Activated CD8-positive, alpha-beta memory T cell treated with anti-CD3 and anti-CD28 coated beads for 48 hours (primary cell): Measurements from ENCODE around the gene CPZ.
"Not testable (repeated sequence)": the region's sequence is repeated elsewhere in the genome, so short reads cannot be mapped to it uniquely, and the experiment has no call there.

ENCODE experiments used
- DNase-seq, 3 experiments: peaks; one replicate each; pipeline ENCODE4 v3.0.0-alpha.2; 2020; ENCODE audit warnings: low read depth in 2 of 3, low spot score in 2 of 3

The CPZ gene

GRCh38 chr4:8556341-8557150 lies 36.0 kb upstream of the CPZ start:
- DNase-seq = no peak

DNA sequence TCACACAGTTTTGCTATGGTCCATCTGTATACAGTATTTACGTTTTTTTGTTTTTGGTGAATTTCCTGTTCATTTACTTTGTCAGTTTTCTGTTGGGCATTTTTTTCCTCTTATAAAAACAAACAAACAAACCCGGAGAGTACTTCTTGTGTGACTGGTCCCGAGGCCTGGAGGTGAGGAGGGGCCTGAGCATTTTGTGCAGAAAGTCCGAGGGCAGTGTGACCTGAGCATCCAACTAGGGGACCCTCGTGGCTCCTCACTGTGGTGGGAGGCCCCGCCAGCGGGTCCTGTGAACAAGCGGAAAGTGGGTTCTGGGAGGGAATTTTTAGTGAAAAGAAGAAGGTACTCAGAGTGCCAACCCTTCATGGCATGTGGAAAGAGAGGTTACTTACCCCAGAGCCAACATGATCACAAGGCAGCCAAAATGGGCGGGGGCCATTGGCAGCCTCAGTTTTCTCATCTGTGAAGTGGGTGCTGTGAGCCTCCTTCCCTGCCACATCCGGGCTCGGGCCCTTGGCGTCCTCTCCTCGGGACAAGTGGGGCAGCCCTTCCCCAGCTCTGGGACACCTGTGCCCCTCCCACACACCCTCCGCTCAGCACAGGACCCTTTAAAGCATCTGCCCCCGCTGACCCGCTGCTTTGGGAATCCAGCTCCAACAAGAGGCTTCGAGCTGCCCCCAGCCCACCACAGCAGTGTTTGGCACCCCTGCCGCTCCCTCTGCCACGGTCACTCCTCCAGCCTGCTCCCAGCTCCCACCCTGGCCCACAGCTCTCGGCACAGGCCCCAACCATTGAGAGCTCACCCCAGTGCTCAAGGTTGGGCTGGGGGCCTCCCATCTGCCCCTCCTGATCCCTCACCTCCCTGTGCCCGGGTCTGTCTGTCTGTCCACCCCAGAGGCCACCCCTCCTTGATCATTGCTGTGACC lies 35.2 kb upstream of the CPZ start:
- DNase-seq = no peak

GRCh38 chr4:8558080-8558960 lies 34.2 kb upstream of the CPZ start:
- DNase-seq = no peak

- no peak for DNase-seq
These were observed 33.6 kb upstream of the CPZ start for GRCh38 chr4:8559011-8559410.

DNA sequence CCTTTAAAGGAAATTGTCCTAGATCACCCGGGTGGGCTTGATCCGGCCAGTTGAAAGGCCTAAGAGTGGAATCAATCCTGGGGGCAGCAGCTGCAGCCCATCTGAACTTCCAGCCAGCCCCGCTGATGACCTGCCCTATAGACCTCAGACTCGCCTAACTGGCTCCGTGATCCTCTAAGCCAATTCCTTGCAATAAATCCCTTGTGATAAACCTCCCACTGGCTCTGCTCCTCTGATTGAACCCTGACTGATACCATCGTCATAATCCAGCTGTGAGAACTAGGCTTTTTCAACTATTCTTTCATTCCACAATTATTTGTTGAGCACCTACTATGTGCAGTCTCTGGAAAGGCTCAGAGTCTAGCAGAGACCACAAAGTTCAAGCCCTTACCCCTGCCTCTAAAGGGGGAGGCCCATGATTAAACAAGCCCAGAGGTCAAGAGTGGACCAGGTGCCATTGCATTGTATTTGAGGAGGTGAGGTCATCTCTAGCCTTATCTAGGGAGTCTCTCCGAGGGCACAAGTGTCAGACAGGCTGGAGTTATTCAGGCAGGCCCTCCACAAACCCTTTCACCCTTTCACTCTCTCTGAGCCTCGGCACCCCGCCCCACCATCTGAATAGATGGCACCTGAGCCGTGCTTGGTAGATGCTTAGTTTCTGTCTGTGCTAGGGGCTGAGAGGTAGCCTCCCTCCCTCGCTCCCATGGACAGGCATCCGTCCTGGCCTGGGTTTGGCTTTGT lies 32.9 kb upstream of the CPZ start:
- no peak for DNase-seq

GRCh38 chr4:8560265-8561047 lies 32.1 kb upstream of the CPZ start:
- no peak for DNase-seq

DNA sequence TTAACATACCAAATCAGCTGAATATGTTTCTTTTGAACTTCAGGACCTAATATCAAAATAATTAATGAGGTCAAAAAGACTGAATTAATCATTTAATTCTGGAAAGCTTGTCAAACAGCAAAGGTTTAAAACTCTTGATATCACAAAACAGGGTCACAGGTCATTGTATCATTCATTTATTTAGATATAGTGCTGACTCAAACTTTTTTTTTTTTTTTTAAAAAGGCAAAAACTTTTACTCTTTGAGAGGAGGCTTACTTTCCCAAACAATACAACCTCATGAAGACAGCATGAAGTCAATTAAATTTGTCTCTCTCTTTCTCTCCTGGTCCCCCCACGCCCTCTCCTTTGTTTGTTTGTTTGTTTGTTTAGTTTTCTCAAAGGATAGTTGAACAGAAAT lies 28.0 kb upstream of the CPZ start:
- DNase-seq = no peak

DNA sequence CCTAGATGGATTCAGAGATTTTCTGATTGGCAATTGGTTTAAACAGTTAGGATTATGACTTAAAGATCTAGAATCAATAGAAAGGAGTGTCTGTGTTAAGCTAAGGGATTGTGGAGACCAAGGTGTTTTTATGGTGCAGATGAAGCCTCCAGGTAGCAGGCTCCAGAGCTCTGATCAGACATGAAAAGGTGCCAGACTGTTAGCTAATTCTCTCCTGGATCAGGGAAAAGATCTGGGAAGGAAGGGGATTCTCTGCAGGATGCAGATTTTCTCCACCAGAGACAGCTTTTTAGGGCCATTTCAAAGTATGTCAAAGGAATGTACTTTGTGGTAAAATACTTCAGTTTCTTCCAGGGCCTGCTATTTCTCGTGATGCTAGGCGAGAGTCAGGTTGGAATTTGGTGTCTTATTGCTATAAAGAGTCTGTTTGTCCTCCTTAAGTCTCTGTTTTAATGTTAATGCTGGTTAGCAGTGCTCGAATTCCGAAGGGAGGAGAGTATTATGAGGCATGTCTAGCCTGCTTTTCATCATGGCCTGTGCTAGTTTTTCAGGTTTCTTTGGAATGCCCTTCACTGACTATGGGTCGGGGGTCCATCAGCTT lies 24.4 kb upstream of the CPZ start:
- DNase-seq = no peak

- DNase-seq = no peak
These were observed 22.4 kb upstream of the CPZ start for GRCh38 chr4:8570201-8570600.

- no peak for DNase-seq
These were observed 20.6 kb upstream of the CPZ start for GRCh38 chr4:8571702-8572685.

- DNase-seq = no peak
These were observed 19.3 kb upstream of the CPZ start for GRCh38 chr4:8573266-8573665.

- DNase-seq = no peak
These were observed 17.7 kb upstream of the CPZ start for GRCh38 chr4:8574796-8575370.

GRCh38 chr4:8575457-8575856 lies 17.1 kb upstream of the CPZ start:
- DNase-seq = no peak

GRCh38 chr4:8576591-8576990 lies 16.0 kb upstream of the CPZ start:
- DNase-seq = not testable (repeated sequence)

GRCh38 chr4:8577046-8577445 lies 15.5 kb upstream of the CPZ start:
- DNase-seq = no peak

DNA sequence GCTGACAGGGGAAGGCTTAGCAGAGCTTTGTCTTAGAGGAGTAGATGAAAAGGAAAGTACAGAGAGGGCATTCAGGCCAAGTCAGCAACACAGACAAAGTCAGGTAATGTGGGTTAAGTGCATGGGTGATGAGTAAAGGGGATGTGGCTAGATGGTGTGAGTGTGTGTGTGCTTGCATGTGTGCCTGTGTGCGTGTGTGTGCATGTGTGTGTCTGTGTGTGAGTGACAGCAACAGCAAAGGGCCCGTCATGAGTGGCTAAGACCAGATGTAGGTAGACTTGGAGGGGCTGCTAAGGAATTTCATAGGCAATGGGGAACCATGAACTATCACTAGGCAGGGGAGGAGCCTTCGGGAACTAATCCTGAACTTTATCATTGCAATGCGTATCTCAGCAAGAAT lies 14.6 kb upstream of the CPZ start:
- no peak for DNase-seq

GRCh38 chr4:8578717-8579116 lies 13.8 kb upstream of the CPZ start:
- DNase-seq = no peak
